B cell (primary cell): ENCODE measurements around the gene SPATA32. TPM values are rescaled to one million over a fixed set of nuclear protein-coding genes. Genes with fewer than 3 reads are reported as not detected.

Experiments
- ATAC-seq: fragments of 200-7000 bp; cut with Tn5 transposase; one replicate; pipeline ENCODE4 v1.10.0; 2021; ENCODE audit warnings: low read depth, mild to moderate bottlenecking, moderate number of reproducible peaks, moderate library complexity
- CTCF ChIA-PET: fragments of 350-600 bp; sonication (Branson Sonifier 250); formaldehyde crosslinking; loops from one replicate; lab custom pipeline; 2021; ENCODE audit warnings: antibody characterized with exemption, inconsistent platforms; lab: Charles Lee
- POLR2A ChIA-PET: fragments of 350-600 bp; sonication (Branson Sonifier 250); formaldehyde crosslinking; loops from one replicate; lab custom pipeline; 2021; ENCODE audit warnings: antibody characterized with exemption; lab: Charles Lee
- DNase-seq: peaks from one replicate; pipeline ENCODE4 v3.0.0; 2013
- H2AFZ ChIP-seq: 2 replicates; pipeline ENCODE4 v1.6.1; 2012; ENCODE audit warnings: mild to moderate bottlenecking, low read depth, low read length; ENCODE audit not compliant: insufficient read depth, poor library complexity, severe bottlenecking
- H3K27ac ChIP-seq, 2 donors: 1 replicate in 1 of 2; 2 replicates in 1 of 2; pipeline ENCODE4 v1.5.1; 2012 to 2013; ENCODE audit warnings: low read length in 2 of 2, mild to moderate bottlenecking in 2 of 2, moderate library complexity in 1 of 2
- H3K27me3 ChIP-seq, 4 experiments: fragments of 200-600 bp in 1 of 4; sonication (generic) in 1 of 4; replicated peaks in 1 of 4; 1 replicate in 2 of 4; 2 replicates in 2 of 4; pipeline versions ENCODE4 v1.6.1 to v1.7.0; 2013 to 2016; ENCODE audit warnings: low read length in 3 of 4, mild to moderate bottlenecking in 2 of 4, mixed read lengths in 1 of 4, moderate library complexity in 1 of 4; ENCODE audit not compliant: insufficient read depth in 4 of 4, control insufficient read depth in 3 of 4; ENCODE audit errors: control extremely low read depth in 1 of 4
- H3K36me3 ChIP-seq, 2 experiments: replicated peaks in 1 of 2; 1 replicate in 1 of 2; 2 replicates in 1 of 2; pipeline versions ENCODE4 v1.6.1 to v1.7.1; 2013; ENCODE audit warnings: low read length in 1 of 2; ENCODE audit not compliant: insufficient read depth in 2 of 2, control insufficient read depth in 1 of 2; ENCODE audit errors: control extremely low read depth in 1 of 2, extremely low read depth in 1 of 2
- H3K4me1 ChIP-seq, 2 donors: fragments of 200-600 bp in 1 of 2; sonication (generic) in 1 of 2; 1 replicate in 1 of 2; 2 replicates in 1 of 2; pipeline versions ENCODE4 v1.5.1 to v1.6.1; 2013 to 2017; ENCODE audit warnings: low read length in 2 of 2; ENCODE audit not compliant: control insufficient read depth in 2 of 2, insufficient read depth in 2 of 2
- H3K4me2 ChIP-seq: replicated peaks from 2 replicates; pipeline ENCODE3; 2012; ENCODE audit warnings: mild to moderate bottlenecking, low read depth, low read length; ENCODE audit not compliant: poor library complexity, severe bottlenecking
- H3K4me3 ChIP-seq, 5 experiments: fragments of 200-600 bp in 1 of 5; sonication (generic) in 1 of 5; 1 replicate in 3 of 5; 2 replicates in 2 of 5; pipeline versions ENCODE4 v1.5.1 to v1.7.0; 2011 to 2016; ENCODE audit warnings: low read length in 4 of 5, mild to moderate bottlenecking in 4 of 5, low read depth in 2 of 5, control low read depth in 1 of 5, moderate library complexity in 1 of 5; ENCODE audit not compliant: insufficient read depth in 1 of 5; ENCODE audit errors: control extremely low read depth in 1 of 5, extremely low read depth in 1 of 5
- H3K79me2 ChIP-seq: fragments of 200-600 bp; sonication (generic); one replicate; pipeline ENCODE4 v1.6.0; 2016; ENCODE audit warnings: low read length; ENCODE audit not compliant: control insufficient read depth, insufficient read depth
- H3K9ac ChIP-seq: fragments of 200-600 bp; sonication (generic); 2 replicates; pipeline ENCODE4 v1.6.1; 2017; ENCODE audit warnings: mild to moderate bottlenecking, low read length, moderate library complexity
- H3K9me3 ChIP-seq, 3 donors: one replicate each; pipeline versions ENCODE4 v1.6.1 to v1.7.1; 2013; ENCODE audit warnings: low read length in 2 of 3; ENCODE audit not compliant: control insufficient read depth in 2 of 3, insufficient read depth in 1 of 3; ENCODE audit errors: control extremely low read depth in 1 of 3
- H4K20me1 ChIP-seq: 2 replicates; pipeline ENCODE4 v1.6.0; 2012; ENCODE audit warnings: mild to moderate bottlenecking, low read length; ENCODE audit not compliant: insufficient read depth, control insufficient read depth, poor library complexity, severe bottlenecking
- H3K27ac Mint-ChIP-seq: one replicate; pipeline ENCODE4 v1.8.0; 2021; ENCODE audit warnings: mixed read lengths
- H3K27me3 Mint-ChIP-seq: one replicate; pipeline ENCODE4 v1.8.0; 2021; ENCODE audit warnings: mixed read lengths
- H3K4me1 Mint-ChIP-seq: one replicate; pipeline ENCODE4 v1.8.0; 2021; ENCODE audit warnings: mixed read lengths
- H3K4me3 Mint-ChIP-seq: one replicate; pipeline ENCODE4 v1.8.0; 2021; ENCODE audit warnings: mixed read lengths
- H3K9me3 Mint-ChIP-seq: one replicate; pipeline ENCODE4 v1.8.0; 2022; ENCODE audit warnings: mixed read lengths; ENCODE audit not compliant: insufficient read depth
- EZH2 ChIP-seq: IDR thresholded peaks from 2 replicates; pipeline ENCODE4 v1.6.1; 2012; ENCODE audit warnings: borderline replicate concordance, low read depth, mild to moderate bottlenecking, moderate library complexity, low read length; ENCODE audit not compliant: insufficient read depth, poor library complexity, severe bottlenecking
- WGBS: methylation state at CpG from one replicate; pipeline ENCODE4 v1.1.5; 2013; ENCODE audit warnings: missing lambda C conversion rate; ENCODE audit not compliant: insufficient coverage; 5-methylcytosine and 5-hydroxymethylcytosine counted together
- intact Hi-C: fragments of 100-400 bp; cut with micrococcal nuclease; formaldehyde crosslinking; loops from one replicate; pipeline ENCODE4 v1.10.0; 2022
- polyA plus RNA-seq: library from polyadenylated mRNA; depleted of rRNA; stranded (reverse); fragments of >200 nt; gene quantifications from 2 replicates; pipeline ENCODE4 v1.2.3, GENCODE V29; 2012
- total RNA-seq, 2 donors: library from RNA; stranded (reverse); fragments of 120-200 nt in 1 of 2; gene quantifications; 1 replicate in 1 of 2; 2 replicates in 1 of 2; pipeline versions ENCODE4 v1.2.3 to v1.2.4, GENCODE V29; 2013 to 2022
- TF ChIP-seq, protein P1 (sequence below): fragments of 200-600 bp; IDR thresholded peaks from one replicate; pipeline ENCODE4 v1.8.0; 2022; ENCODE audit warnings: antibody characterized with exemption, mild to moderate bottlenecking

The SPATA32 gene
- total and polyA plus RNA-seq, 2 donors (not counting 1 experiment from before 2014, with no cell fraction given) = 0.12 to 0.52 TPM

GRCh38 chr17:45234641-45235415 is 27.1 kb downstream of the SPATA32 start:
- Mint-ChIP-seq H3K27ac (peak overlapping the region; percentile 82), H3K4me1 (peaks cover 55% of the 10 kb centered on the region), H3K9me3 (no peaks in the 10 kb centered on the region), H3K27me3 (no peaks in the 10 kb centered on the region), H3K4me3 (peak overlapping the region; percentile 37)
- ChIA-PET POLR2A (interaction anchor here (0.7 to 9.9 kb wide), 8 partner anchors 8 to 314 kb away, joined by 5 to 149 read pairs (median 6); partner anchors contain the start of genes FMNL1 and HEXIM1), CTCF (interaction anchor here (0.6 to 24.6 kb wide), 28 partner anchors 8 to 849 kb away, joined by 3 to 737 read pairs (median 6); partner anchors contain the start of genes ACBD4, FMNL1, HEXIM2 and MAP3K14)
- H3K4me1 ChIP-seq = peaks cover 26 to 53% of the 10 kb centered on the region in 2 donors
- no peaks in the 10 kb centered on the region for H3K27me3 ChIP-seq
- no peak overlapping the region for H2AFZ ChIP-seq
- peaks cover 3 to 90% of the 10 kb centered on the region in 2 experiments for H3K36me3 ChIP-seq
- H3K9ac ChIP-seq = no peak overlapping the region
- peaks cover 84% of the 10 kb centered on the region for H4K20me1 ChIP-seq
- ATAC-seq (peak; percentile 77), DNase-seq (peak; percentile 73)
- H3K27ac ChIP-seq = peak overlapping the region; percentile 0 to 43
- H3K79me2 ChIP-seq = peaks cover 69% of the 10 kb centered on the region
- H3K9me3 ChIP-seq = no peaks in the 10 kb centered on the region
- no peak overlapping the region for H3K4me2 ChIP-seq
- intact Hi-C loops = loop anchor here (1.0 to 2.0 kb wide), 5 partner anchors 9 to 150 kb away; no protein-coding TSS in a partner anchor
- H3K4me3 ChIP-seq = no peak overlapping the region
- TF ChIP-seq EZH2 = no peak
- TF ChIP-seq, protein P1, sequence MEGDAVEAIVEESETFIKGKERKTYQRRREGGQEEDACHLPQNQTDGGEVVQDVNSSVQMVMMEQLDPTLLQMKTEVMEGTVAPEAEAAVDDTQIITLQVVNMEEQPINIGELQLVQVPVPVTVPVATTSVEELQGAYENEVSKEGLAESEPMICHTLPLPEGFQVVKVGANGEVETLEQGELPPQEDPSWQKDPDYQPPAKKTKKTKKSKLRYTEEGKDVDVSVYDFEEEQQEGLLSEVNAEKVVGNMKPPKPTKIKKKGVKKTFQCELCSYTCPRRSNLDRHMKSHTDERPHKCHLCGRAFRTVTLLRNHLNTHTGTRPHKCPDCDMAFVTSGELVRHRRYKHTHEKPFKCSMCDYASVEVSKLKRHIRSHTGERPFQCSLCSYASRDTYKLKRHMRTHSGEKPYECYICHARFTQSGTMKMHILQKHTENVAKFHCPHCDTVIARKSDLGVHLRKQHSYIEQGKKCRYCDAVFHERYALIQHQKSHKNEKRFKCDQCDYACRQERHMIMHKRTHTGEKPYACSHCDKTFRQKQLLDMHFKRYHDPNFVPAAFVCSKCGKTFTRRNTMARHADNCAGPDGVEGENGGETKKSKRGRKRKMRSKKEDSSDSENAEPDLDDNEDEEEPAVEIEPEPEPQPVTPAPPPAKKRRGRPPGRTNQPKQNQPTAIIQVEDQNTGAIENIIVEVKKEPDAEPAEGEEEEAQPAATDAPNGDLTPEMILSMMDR = peak; percentile 61
- WGBS = 19% methylated on average over 2 of the region's 6 CpGs
